ENCODE measurements around the gene GPSM1.

GPSM1 gene

DNA sequence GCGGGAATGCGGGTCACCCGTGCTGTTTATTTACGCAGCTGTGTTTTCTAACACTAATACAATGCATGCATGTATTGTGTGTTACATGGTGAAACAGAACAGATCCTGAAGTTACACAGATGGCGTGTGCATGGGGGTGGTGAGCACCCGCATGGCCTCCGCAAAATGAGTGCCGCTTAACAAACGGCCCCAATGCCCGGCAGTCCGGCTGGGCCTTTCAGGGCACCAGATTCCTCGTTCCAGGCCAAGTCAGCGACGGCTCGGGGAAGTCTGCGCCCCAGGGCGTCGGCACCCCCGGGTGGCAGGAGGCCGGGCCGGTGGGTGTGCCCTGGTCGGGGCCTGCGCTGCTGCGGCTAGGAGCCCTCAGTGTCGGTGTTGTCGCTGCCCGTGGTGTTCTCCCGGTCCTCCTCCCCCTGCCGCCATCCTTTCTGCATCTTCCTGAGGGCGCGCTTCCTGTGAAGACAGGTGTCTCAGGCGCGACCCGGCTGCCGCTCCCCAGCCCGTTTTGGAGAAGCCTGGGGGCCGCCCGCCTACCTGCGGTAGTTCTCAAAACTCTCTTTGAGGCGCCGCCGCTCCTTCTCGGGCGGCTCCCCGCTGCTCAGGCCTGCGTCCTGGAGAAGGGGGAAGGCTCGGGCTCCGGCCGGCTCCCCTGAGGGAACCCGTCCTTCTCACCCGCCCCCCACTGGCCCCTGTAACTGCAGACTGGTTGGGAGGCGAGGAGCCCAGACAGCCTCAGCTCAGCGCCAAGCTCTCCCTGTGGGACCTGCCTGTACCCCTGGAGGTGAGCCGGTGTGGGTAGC, 36.8 kb downstream of the GPSM1 start:
- no peak for DNase-seq

DNA sequence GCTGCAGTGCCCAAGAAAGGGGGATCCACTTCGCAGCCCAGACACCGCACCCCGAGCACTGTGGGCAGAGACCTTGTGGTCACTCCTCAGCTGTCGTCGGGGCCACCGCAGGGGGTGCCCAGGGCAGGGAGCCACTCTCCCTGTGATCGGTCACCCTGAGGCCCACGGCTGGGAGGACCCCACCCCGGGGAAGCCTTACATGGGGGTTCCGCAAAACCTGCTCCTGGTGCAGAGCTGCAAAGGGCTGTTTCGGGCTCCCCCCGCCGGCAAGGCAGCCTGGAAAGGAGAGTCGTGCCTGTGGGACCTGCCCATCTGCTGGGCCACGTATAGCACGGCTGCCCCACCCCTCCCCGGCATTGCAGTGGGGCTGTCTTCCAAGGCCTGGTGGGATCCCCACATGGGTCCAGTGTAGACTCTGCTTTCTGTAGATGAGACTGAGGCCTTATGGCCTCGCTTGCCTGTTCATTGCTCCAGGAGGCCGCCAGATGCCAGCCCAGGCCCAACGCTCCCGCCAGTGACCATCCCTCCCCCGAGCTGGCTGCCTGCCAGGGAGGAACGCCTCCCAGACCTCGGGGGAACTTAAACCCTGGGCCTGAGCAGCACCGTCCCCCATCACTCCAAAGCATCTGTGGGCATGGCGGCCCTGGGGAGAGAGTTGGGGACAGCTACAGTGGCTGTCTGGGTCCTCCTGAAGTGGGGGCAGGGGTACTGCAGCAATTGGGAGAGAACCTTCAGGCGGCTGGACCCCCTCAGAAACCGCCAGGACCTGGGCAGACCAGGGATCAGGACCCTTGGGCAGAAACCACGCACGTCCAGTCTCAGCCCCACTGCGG, 37.8 kb downstream of the GPSM1 start:
- DNase-seq = no peak

DNA sequence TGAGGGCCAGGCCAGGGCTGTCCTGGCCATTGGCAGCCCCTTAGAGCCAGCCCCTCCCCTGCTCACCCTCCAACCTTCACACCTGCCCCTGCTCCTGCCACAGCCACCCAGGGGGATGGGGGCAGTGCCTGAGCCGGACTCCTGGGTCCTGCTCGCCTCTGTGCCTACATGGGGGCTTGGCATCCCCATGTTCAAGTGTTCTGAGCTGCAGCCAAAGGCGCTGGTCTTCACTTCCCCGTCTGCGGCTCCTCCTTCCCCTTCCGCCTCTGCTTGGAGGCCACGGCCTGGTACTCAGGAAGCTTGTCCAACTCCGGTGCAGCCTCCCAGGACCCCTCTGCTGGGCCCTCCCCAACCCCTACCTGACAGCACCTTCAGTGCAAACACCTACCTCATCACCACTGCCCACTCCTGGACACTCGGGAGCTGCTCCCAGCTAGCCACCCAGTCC, 38.5 kb downstream of the GPSM1 start:
- no peak for DNase-seq

DNA sequence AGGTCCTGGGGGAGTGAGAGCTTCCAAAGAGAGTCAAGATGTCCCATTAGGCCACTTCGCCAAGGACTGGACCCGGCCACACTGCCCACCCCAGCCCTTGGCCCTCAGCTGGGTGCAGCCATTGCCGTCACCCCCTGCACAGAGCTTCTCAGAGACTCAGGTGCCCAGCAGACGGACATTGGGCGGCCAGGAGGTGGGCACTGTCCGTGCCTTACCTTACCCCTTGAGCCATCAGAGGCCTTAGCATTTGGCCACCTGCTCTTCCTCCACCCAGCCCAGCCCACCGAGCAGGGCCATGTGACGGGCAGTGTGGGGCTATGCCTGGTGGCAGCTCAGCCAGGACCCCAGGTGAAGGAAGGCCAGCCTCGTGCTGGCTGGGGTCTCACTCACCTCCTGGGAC, 39.5 kb downstream of the GPSM1 start:
- DNase-seq = no peak

DNA sequence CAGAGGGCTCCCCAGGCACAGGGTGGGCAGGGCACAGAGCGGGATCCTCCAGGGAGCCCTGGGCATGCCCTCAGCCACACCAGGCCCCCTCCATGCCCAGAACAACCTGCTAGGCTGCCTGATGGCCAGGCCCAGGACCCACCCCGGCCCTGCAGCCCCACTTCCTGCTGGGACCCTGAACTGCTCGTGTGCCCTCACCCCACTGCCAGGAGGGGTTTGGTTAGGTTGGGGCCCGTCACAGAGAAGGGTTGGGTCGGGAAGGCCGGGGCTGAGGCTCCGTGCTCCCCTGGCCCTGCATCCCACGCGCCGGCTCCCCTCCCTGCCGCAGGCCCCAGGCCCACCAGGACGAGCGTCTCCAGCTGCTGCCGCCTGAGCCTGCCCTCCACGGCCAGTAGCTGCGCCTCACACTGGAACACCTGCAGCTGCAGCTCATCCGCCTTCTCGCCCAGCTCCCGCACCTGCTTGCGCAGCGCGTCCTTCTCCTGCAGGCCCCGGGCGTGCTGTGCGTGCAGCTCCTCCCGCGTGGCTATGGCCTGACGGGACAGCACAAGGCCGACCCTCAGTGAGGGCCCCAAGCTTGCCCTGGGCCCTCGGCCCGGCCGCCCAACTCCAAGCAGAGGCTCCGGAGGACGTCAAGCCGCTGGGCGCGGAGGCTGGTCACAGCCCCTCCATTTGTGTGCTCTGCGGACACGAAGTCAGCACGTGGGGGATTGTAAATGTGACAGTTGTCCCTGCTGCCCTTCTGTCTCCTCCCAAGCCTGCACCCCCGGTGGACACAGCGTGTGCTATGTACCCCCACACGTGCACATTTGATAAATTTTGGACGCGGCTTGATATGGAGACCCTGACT, 40.2 kb downstream of the GPSM1 start:
- no peak for DNase-seq

DNA sequence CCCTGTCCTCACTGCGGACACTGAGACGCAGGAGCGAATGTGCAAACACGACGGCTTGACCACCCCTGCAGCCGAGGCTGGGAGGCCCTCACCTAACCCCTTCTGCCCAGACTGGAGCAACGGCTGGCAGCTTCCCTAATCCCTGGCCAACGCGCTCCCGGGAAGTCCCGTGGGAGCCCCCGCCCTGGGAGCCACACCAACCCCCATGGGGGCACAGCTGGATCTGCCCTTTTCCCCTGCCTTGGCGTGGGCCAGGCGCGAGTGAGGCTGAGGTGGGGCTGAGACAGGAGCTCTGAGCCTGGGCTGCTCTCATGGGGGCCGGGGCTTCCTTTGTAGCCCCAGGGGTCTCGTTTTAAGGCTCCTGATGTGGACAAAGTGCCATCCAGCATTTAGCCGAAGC, 40.9 kb downstream of the GPSM1 start:
- no peak for DNase-seq

DNA sequence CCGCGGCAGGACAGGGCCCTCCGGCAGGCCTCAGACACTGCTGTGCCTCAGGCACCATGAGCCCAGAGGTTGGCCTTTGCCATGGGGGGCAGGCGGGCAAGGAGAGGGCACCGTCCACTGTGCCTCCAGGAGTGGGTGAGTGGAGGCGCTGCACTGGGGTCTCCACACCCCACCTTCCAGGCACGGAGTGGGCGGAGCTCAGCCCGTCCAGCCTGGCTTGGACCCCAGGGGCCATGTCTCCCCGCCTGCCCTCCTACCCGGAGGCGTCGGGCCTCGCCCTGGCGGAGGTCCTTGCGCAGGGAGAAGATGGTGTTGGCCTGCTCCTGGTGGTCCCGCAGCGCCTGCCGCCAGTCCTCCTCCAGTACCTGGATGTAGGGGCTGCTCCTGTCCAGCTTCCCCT, 42.7 kb downstream of the GPSM1 start:
- DNase-seq = no peak

DNA sequence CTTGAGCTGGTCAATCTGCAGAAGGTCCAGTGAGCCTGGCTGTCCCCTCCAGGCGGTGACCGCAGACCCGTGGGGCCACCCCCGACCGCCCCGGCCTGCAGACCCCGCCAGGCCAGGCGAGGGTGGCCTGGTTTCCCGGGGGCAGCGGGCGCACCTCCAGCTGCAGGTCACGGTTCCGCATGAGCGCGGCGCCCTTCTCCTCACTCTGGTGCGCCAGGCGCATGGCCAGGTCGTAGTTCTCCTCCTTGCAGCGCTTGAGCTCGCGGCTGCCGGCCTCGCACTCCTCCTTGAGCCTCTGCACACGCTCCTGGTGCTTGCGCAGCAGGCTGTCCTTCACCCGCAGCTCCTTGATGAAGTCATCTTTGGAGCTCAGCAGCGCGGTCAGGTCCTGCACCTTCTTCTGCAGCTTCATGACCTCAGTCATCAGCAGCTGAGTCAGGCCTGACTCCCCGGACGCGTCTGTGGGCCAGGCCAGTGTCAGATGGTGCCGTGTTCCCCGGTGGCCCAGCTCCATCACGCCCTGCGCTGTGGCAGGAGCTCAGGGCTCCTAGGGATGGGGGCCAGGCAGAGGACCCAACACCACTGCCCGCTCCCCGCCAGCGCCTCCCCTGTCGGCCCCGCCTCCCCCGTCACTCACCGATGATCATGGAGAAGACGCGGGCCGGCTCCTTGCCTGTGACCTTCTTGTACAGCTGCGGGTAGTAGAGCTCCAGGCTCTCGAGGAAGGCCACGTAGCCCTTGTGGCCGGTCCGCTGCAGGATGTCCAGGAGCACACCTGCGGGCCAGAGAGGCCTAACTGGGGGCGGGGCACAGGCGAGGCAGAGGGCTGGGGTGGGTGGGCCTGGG, 43.6 kb downstream of the GPSM1 start:
- no peak for DNase-seq

DNA sequence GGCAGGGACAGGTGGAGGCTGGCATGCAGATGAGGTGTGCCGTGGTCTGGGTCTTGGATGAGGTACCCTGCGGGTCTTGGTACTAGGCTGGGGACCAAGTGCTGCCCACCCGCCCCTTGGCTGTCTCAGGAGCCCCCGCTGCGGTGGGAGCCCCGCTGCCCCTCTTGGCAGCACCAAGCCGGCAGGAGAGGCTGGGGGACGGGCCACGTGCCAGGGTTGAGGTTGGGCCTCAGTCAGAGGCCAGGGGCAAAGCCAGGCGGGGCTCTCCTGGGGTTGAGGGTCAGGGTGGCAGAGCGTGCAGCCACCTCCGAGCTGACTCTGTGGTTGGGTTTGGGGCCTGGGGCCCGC, 44.2 kb downstream of the GPSM1 start:
- DNase-seq = no peak

DNA sequence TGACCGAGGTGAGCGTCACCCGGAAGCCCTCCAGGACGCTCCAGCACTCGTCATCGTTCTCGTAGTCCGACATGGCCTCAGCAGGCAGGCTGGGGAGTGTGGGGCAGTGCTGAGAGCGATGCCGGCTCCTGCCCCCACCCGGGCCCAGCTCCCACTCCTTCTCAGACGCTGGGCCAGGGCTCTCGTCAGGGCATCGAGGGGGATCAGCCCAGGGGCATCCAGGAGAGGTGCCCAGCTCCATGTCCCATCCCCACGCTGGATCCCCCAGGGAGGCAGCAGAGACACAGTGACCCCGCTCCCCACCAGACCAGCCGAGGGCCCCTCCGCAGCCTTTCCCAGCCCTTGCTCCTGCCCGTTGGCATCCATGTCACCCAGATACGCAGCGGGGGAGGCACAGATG, 44.7 kb downstream of the GPSM1 start:
- DNase-seq = no peak

DNA sequence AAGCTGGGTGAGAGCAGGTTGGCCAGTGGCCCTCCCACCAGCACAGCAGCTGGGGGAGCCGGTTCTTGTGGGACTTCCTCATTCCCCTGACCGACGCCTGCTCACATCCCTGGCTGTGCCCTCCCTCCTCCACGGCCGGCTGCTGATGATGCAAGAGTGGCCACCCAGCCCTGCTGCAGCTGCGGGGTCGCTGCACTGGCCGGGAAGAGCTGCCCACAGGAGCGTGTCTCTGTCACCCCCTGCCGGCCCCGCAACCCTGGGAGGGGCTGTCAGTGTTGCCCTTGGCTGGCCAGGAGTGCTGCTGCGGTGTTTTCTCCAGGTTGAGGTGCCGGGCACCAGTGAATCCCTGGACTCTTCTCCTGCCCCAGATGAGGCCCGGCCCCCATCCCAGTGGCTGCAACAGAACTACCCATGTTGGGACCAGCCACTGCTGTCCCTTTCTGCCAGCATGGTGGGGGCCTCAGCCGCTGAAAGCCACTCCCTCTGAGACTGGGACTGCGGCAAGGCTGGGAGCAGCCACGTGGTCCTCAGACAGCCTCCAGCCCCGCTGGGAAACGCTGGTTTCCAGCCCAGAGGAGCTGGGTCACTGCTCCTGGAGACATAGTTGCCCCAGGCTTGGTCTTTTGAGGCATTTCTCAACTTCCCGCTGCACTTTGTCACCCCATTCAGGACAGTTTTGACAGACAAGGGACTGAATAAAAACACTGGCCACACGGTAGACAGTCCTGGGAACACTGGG, 45.4 kb downstream of the GPSM1 start:
- peak; percentile 62 for DNase-seq

DNA sequence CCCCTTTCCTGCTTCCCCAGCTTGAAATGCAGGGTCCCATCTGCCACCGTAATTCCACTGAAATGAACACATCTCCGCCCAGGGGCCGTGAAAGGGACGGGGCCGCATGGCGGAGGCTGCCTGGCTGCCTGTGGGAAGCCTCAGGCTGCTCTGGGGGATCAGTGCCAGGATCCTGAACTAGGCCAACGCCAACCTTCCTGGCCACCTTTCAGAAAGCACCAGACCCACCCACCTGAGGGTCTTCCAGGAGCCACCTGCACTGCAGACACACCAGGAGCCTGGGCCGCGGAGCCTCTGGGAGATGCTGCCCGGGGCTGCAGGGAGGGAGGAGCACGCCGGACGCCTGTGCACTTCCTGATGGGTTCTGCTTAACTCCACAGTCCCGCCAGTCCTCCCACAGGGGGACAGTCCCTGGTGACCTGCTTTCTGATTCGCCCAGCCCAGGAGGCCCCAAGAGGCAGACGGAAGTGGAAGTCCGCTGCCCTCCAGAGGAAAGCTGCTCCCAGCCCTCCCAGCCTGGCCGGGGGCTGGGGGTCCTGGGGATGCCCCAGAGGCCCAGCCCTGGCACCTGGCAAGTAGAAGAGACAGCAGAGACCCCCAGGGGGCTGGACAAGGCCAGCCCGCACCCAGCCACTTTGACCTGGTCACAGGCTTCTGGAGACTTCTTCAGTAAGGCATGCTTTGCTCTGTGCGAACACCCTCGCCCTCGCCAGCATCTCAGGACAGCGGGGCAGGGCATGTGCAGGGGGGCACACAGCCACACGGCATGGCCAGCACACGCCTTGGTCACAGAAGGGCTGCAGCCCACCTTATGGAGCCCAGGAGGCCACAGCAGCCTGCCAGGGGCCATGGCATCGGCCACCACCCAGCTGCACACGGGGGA, 46.2 kb downstream of the GPSM1 start, which contains the start of gene CARD9:
Gene CARD9, minus strand, starts transcription at position 370 of the 883 bp plus-strand sequence. CDS start 1,591 bp downstream, outside the sequence.
- peak; percentile 56 for DNase-seq

DNA sequence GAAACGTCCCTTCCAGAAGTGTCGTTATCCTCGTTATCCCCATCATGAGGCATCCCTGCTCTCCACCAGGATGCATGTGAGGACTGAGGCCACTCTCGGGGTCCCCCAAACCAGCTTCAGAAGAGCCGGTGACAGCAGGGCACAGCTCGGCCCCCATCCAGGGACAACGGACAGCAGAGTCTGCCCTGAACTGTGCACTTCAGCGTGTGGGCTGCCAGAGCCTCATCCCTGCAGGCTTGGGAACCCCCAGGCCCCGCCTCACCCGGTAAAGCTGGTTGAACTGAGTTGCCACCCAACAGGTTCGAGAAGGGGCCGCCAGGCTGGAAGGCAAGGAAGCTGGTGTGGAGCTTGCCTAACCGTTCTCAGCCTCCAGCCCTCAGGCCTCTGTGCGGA, 46.8 kb downstream of the GPSM1 start:
- no peak for DNase-seq

DNA sequence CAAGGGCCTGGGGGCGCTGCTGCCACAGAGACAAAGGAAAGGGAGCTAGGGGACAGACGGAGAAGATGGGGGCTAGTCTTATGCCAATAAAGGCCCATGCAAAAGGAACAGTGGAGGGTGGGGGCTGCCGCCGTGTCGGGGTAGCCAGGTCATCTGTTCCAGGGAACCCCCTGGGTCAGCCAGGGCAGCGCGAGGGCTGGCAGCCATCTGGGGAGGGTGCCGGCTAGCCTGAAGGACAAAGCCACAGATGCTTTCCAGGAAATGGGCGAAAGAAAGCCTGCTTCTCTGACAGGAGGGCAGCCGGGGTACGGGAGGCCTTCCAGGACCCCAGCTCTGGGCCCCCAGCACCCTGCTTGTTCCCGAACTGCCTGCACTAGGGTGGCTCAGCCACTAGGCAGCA, 47.8 kb downstream of the GPSM1 start:
- no peak for DNase-seq

DNA sequence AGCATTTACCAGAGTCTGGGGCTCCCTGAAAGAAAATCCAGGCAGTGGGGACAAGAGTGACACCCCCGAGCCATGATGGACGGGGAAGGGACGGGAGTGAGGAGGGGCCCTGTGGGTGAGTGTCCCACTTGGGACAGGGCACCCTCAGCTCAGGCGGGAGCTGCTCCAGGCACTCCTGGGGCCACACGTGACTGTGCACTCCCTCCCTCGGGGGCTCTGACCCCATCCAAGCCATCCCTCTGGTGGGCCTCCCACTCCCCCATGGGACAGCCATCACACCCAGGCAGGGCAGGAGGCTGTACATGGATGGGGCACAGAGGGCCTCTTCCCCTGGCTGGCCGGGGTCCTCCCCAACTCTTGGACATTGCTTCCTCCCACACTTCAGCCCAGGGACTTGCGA, 49.1 kb downstream of the GPSM1 start:
- no peak for DNase-seq

DNA sequence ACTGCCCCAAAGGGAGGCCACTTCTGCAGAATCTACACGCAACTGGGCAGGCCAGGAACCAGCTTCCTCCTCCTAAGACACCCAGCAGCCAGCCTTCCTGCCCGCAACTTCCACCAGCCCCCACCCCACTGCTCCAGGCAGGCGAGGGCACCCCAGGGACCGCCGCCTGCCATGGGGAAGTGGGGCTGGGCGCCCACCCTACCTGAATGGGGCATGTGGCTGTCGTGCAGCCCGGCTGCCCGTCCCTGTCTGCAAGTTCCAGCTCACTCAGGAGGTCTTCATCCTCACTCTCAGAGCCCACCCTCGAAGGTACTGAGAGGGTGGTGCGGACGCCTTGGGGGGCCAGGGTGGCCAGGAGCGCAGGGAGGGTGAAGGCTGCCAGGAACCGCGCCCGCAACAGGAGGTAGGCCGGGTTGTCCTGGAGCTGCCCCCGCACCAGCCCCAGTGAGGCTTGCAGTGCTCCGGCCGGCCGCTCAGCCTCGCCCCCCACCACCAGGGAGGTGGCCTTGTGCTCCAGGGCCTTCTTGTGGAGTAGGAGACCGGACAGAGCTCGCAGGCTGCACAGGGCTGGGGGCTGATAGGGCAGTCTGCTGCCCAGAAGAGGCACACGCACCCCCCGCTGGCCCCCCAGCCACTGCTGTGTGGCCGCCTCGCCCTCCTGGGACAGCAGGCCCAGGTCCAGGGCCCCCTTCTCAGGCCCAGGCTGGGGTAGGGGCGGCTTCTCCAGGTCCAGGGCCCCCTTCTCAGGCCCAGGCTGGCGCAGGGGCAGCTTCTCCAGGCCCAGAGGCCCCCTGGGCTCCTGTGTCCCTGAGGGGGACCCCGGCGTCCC, 50.2 kb downstream of the GPSM1 start:
- DNase-seq = no peak

DNA sequence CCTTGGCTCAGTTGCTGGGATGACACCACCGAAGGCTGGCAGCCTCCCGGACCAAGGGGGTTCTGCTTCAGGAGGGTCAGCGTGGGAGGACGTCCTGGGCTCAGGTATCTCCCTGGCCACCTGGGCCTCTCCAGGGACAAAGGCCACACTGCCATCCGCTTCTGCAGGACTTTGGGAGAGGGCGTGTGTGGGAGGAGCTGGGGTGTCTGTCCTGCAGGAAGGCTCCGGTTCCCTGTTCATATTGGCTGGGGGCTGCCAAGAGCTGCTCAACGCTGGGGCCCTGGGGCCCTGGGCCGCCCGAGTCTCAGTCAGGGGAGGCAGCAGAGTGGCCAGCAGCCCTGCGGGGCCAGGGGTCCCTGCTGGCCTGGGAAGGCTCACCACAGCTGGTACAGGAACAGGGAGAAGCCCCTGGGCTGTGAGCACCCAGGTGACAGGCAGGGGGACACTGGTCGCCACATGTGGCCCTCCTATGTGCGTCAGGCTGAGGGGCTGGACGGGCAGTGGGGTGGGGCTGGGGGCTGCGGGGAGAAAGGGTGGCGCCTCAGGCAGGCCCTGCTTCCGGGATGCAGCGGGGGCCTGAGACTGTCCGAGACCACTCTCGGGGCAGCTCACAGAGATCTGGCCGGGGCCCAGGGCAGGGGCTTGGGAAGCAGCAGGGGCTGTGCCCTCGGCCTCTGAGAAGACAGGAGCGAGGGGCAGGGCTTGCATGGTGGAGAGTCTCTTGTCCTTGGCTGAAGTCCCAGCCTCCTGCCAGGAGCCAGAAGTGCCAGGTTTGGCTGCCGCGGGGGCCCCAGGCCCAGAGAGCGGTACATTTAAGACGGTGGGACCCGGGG, 51.0 kb downstream of the GPSM1 start:
- no peak for DNase-seq

DNA sequence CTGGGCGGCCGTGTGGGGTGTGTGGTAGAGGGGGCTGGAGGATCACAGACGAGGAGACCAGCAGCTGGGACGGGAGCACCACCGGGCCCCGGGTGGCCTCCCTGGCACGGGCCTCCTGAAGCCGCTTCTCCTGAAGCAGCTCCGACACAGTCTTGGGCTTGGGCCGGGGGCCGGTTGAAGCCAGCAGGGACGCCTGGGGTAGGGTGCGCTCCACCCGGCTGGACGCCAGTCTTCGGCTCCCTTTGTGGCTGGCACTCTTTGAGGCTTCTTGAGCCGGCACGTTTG, 51.6 kb downstream of the GPSM1 start:
- DNase-seq = no peak

DNA sequence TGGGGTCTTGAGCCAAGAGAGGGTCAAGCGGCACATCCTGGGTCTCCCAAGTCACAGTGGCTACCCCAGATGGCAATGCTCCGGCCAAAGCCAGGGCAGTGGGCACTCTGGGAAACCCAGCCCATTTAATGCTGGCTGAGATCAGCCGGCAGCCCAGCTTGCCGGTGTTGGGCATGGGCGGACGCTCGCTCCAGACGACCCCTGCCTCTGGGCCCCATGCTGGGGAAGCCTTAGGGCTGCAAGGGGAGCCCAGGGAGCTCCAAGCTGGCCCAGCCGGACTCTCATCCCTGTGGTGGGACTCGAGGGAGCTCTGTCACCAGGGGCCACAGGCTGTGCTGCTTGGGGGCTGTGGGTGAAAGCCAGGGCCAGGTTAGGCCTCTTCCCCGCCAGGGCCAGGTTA, 52.1 kb downstream of the GPSM1 start:
- DNase-seq = no peak

Measured in CD4-positive, alpha-beta T cell treated with Interleukin-15 for 1 hour (primary cell).